H1 (cell line): Measurements from ENCODE around the gene PHF13.

ENCODE experiments used
- EP300 ChIP-seq, 2 experiments: IDR thresholded peaks; 1 replicate in 1 of 2; 2 replicates in 1 of 2; pipeline ENCODE4 v1.6.1; 2011 to 2012; ENCODE audit warnings: low read depth in 2 of 2, low read length in 2 of 2, mild to moderate bottlenecking in 2 of 2, borderline replicate concordance in 1 of 2, inconsistent platforms in 1 of 2, moderate library complexity in 1 of 2
- EZH2 ChIP-seq: fragments of 200-600 bp; sonication (generic); IDR thresholded peaks from 2 replicates; pipeline ENCODE4 v1.7.1; 2012; ENCODE audit warnings: low read depth, mild to moderate bottlenecking, moderate library complexity, low read length, inconsistent platforms; ENCODE audit not compliant: severe bottlenecking
- PHF8 ChIP-seq: fragments of 200-600 bp; sonication (generic); conservative IDR thresholded peaks from 2 replicates; pipeline ENCODE4 v1.7.1; 2012; ENCODE audit warnings: low read depth, mild to moderate bottlenecking, inconsistent platforms, low read length, moderate library complexity
- ZNF274 ChIP-seq: IDR thresholded peaks from 2 replicates; pipeline ENCODE4 v1.7.0; 2012; ENCODE audit warnings: low read length, borderline replicate concordance; ENCODE audit errors: extremely low read depth

DNA sequence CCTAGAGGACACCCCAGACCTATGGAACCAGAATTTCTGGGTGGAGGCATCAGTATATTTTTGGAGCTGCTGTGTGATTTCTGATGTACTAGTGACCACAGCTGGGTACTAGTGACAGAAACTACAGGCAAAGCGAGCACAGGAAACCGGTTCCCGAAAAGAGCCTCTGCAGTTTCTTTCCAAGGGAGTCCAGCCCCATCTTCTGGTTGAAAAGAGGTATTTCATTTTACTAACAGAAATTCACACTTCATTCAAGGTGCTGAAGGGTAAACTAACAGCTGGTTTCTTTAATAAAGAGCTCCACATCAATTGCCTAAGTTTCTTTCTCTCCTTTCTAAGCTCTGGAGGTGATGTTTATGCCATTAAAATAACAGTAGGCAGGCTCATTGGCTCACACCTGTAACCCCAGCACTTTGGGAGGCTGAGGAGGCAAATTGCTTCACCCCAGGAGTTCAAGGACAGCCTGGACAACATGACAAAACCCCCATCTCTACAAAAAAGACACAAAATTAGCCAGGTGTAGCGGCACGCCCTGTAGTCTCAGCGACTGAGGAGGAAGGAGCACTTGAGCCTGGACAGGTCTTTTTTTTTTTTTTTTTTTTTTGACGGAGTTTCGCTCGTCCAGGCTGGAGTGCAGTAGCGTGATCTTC lies 33.1 kb downstream of the PHF13 start:
- TF ChIP-seq PHF8 = no peak
- TF ChIP-seq EZH2 = no peak
- no peak for TF ChIP-seq EP300 (IDR thresholded peaks at IDR 0.05; ENCODE audit: borderline replicate concordance in 1 of 2, low read depth in 2 of 2, low read length in 2 of 2)
- no peak for TF ChIP-seq ZNF274
